NCI-H146 treated with DMSO at 0.1 percent for 48 hours (cell line): ENCODE measurements around the gene SPRN.
A peak's percentile ranks its signal among the peaks of the same experiment; 100 is the strongest.
"Not testable (repeated sequence)": the region's sequence is repeated elsewhere in the genome, so short reads cannot be mapped to it uniquely, and the experiment has no call there.

Source experiments
- DNase-seq: peaks from one replicate; lab custom pipeline; 2025; ENCODE audit not compliant: unreplicated experiment; lab: John Stamatoyannopoulos, UW

The SPRN gene

DNA sequence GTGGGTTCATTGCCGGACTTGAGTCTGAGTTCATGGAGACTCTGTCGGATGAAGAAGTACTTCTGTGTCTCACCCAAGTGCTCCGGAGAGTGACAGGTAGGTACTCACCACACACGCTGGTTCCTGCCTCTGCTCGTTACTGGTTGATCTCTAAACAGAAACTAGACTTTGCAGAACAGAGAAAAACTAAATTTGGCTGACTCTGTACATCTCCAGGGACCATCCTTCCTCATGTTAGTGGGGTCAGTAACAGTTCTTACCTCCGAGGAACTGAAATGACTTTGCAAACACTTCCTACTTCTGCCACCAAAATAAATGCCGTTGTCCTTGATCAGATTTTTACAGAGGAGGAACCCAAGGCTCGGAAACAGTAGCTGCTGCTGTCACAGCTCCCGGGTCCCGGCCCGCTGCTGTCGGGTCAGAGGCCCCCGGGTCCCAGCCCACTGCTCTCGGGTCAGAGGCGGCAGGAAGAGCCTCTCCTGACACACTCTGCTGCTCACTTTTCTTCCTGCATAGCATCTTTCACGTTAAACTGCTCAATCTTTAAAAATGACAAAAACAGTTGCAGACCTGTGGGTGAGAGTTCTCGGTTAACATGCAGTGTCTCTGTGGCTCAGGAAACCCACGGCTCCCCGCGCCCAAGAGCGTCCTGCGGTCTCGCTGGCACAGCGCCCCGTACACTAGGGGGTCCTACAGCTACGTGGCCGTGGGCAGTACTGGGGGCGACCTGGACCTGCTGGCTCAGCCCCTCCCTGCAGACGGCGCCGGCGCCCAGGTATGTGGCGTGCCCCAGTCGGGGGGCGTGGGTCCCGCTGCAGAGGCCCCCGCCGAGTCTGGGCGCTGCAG, 35.2 kb downstream of the SPRN start:
- DNase-seq: no peak

DNA sequence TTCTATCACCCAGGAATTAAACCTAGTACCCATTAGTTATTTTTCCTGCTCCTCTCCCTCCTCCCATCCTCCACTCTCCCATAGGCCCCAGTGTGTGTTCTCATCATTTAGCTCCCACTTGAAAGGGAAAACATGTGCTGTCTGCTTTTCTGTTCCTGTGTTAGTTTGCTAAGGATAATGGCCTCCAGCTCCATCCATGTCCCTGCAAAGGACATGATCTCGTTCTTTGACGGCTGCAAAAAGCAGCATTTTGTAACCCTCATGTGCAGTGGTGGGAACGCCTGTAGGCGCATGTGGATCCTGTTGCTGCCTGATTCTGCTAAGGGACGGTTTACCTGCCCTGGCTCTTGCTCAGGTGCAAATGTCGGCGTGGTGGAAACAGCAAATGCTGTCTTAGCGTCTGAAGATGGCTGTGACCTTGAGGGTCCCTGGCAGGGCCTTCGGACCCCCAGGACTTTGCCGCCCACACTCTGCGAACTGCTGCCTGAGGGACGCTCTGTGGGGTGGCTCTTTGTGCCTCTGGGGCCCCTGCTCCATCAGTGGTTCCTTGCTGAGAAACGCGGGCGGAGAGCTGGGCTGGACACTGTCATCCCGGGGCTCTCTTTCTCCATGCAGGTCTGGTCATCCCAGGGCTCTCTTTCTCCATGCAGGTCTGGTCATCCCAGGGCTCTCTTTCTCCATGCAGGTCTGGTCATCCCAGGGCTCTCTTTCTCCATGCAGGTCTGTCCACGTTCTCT, 36.0 kb downstream of the SPRN start:
- DNase-seq: no peak

DNA sequence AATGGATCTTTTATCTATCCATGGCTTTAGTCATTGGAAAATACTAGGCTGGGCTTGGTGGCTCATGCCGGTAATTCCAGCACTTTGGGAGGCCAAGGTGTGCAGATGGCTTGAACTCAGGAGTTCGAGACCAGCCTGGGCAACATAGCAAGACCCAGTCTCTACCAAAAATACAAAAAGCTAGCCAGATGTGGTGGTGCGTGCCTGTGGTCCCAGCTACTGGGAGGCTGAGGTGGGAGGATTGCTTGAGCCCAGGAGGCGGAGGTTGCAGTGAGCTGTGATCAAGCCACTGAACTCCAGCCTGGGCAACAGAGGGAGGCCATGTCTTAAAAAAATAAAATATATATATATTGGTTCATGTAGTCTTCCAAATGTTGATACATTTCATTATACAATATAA, 37.5 kb downstream of the SPRN start:
- not testable (repeated sequence) for DNase-seq

DNA sequence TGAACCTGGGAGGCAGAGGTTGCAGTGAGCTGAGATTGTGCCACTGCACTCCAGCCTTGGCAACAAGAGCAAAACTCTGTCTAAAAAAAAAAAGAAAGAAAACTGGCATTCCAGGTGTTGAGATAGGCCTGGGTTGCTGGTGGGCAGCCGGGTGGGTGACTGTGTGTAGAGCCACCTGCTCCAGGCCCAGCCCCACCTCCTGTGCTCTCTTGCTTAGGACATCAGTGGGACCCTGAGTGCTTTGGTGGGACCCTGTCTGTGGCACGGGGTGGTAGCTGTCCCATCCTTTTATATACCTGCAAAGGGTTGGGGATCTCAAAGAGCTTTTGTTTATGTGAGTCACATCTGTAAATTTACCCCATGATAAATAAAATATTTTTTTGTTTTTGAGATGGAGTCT, 39.2 kb downstream of the SPRN start:
- no peak for DNase-seq

DNA sequence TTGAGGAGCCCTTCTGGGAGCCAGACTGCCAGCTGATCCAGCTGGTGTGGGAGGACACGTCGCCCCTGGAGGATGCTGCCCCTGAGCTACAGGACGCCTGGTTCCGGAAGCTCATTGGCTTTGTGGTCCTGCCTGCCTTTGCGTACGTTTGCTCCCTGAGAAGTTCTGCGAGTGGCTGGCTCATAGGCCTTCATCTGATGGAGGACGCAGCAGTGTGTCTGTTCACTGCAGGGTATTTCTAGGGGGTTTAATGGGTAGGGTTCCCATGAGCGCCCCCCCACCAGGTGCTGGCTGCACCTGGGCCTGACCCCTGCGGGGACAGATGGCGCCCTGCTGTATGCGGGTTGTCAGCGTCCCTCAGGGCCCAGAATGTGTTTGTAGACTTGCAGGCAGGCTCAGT, 40.4 kb downstream of the SPRN start:
- no peak for DNase-seq

DNA sequence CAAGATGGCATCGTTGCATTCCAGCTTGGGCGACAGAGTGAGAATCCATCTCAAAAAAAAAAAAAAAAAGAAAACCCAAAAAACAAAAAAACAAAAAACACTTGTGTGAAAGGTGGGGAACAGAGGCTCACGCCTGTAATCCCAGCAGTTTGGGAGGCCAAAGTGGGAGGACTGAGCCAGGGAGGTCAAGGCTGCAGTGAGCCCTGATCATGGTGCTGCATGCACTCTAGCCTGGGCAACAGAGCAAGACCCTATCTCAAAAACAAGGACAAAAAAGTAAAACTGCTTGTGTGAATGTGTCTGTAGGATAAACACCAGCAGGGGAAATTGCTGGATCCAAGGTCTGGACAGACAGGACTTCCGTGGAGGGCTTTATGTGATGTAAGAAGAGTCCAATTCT, 40.9 kb downstream of the SPRN start:
- DNase-seq: no peak

DNA sequence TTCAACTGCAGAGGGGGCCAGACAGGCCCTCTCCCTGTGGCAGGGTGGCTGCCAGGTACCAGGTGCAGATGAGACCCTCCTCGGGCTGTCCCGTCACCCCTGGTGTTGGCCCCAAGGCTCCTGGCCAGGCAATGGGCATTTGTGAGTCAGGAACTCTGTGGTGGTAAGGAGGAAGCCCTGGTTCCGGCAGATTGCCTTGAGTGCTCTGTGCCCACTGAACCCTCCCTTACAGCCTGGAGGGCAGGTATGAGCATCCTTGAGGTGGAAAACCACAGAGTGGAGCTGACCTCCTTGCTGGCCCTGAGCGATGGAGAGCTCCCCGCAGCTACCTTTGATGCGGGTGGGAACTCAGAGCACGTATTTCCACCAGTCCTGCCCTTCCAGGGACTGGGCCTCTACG, 43.4 kb downstream of the SPRN start:
- DNase-seq: no peak

DNA sequence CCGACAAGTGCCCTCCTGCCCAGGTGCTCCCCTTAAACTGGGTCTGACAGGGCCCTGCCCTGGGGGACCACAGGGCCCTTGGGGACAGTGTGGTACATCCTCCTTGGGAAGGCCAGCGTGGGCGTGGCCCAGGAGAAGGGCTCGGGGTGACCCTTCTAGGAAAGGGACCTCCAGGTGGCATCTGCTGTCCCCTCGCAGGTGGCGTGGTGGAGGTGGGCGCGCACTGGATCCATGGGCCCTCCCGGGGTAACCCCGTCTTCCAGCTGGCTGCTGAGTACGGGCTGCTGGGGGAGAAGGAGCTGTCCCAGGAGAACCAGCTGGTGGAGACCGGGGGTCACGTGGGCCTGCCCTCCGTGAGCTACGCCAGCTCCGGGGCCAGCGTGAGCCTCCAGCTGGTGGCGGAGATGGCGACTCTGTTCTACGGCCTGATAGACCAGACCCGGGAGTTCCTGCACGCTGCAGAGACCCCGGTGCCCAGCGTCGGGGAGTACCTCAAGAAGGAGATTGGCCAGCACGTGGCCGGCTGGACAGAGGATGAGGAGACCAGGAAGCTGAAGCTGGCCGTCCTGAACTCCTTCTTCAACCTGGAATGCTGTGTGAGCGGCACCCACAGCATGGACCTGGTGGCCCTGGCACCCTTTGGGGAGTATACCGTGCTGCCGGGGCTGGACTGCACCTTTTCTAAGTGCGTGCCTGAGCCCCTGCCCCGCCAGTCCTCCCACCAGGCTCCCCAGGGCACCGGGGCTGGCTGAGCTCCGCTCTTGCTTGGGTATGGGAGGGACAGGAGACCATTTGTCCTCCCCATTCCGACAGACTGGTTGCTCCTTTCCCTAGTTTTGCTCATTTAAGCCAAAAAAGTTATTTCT, 44.4 kb downstream of the SPRN start:
- DNase-seq: no peak

DNA sequence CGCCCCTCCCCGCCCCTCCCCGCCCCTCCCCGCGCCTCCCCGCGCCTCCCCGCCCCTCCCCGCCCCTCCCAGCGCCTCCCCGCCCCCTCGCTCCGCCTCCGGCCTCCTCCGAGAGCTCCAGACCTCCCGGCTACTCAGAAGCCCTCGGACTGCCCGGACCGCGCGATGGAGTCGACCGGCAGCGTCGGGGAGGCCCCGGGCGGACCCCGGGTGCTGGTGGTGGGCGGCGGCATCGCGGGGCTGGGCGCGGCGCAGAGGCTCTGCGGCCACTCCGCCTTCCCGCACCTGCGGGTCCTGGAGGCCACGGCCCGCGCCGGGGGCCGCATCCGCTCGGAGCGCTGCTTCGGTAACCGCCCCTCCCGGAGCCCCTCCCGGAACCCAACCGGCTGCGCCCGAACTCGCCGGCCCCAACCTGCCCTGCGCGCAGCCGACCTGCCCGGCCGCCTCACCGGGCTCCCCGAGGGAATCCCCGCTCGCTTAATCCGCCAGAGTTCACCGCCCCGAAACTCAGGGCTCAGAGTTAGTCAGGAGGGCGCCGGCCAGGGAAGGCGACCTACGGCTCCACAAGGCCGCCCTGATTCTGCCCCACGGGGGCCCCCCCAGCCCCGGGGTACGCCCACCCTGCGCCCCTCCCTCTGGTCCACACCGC, 45.1 kb downstream of the SPRN start, which contains the start of gene PAOX:
Gene PAOX (plus strand): TSS at position 111 of the 649 bp plus-strand sequence. CDS start 55 bp downstream, at position 166.
- DNase-seq: no peak

DNA sequence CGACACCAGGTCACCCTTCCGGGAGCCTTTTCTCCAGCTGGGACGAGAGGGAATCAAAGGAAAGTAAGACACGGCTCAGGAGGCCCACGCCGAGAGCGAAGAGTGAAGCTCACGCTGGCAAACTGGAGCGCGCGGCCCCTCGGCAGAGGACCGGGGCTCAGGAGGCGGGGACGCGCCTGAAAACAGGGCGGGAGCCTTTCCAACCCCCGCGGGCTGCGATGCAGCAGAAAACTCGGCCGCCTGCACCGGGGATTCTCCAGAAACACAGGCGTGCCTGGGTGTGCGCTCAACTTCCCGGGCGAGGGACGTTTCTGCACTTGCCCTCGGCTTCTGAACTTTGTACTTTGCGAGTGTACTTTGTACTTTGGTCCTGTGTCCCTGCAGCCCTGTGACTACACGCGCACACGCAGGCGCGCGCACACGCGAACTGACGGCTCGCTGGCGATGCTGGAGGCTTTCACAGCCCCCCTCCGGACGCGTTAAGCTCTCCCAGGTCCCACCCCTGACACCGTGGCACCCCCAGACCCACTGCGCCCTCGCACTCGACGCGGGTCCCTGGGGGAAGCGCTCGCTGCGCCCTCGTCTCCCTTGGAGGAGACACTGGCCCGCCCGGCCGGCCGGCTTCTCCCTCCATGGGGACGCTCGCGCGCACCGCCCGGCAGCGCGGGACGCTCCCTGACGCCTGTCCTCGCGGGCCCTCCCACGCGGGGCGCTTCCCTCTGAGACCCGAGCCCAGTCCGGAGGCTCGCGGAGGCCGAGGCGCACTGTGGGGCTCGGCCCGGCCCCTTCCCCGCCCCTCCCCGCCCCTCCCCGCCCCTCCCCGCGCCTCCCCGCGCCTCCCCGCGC, 46.0 kb downstream of the SPRN start:
- no peak for DNase-seq

DNA sequence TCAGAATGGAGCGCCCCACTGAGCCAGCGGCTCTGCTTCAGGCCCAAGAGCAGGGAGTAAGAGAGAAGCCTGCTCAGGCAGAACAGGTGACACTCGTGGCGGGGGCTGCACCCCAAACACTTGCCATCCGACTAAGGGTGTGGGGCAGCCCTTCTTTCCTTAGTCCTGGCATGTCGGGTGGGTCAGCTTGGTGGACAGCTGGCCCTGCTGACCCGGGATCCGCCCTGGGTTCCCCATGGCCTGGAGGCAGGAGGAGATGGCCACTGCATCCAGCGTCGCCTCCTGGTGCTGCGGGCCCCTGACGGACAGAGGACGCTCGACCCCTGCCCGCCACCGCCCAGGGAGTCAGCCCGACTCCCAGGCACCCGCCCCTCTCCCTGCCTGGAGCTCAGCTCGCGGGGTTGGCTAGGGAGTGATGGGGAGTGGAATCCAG, 46.6 kb downstream of the SPRN start:
- DNase-seq: no peak

DNA sequence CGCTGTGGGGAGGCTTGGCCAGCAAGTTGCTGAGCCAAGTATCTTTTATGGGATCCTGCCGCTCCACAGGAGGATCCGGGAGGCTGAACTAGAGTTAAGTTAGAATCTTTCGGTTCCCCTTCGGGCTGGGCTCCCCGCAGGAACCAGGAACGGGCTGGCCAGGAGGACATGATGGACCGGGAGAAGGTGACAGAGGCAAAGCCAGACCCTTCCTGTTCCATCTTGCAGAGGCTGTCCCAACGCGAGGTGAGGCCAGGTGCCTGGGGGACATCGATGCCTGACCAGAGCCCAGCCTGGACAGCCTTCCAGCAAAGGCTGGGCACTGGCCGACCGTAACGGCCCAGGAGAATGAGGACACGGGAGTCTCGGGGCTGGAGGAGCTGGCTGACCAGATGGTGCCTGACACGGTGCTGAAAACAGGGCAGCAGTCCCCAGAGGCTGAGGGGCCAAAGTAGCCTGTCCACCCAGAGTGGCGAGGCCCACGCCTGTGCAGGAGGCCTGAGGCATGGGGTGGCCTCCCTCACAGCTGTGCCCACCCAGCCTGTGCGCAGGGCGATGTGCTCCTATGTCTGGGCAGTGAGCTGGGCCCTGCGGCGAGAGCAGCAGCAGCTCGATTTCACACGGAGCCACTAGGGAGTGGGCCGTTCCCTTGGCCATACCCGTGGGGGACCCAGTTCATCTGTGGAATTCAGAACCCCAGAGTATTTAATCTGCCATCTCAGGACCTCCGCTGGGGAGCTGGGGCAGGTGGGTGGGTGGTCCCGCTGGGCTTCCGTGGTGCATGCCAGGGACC, 47.2 kb downstream of the SPRN start:
- no peak for DNase-seq

DNA sequence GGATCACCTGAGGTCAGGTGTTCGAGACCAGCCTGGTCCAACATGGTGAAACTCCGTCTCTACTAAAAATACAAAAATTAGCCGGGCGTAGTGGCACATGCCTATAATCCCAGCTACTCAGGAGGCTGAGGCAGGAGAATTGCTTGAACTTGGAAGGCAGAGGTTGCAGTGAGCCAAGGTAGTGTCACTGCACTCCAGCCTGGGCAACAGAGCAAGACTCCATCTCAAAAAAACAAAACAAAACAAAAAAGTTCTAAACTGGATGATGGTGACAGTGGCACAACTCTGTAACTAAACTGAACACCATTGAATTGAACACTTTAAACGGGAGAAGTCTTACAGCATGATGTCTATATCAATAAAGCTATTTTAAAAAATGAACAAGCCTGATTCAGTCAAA, 48.2 kb downstream of the SPRN start:
- DNase-seq: not testable (repeated sequence)

DNA sequence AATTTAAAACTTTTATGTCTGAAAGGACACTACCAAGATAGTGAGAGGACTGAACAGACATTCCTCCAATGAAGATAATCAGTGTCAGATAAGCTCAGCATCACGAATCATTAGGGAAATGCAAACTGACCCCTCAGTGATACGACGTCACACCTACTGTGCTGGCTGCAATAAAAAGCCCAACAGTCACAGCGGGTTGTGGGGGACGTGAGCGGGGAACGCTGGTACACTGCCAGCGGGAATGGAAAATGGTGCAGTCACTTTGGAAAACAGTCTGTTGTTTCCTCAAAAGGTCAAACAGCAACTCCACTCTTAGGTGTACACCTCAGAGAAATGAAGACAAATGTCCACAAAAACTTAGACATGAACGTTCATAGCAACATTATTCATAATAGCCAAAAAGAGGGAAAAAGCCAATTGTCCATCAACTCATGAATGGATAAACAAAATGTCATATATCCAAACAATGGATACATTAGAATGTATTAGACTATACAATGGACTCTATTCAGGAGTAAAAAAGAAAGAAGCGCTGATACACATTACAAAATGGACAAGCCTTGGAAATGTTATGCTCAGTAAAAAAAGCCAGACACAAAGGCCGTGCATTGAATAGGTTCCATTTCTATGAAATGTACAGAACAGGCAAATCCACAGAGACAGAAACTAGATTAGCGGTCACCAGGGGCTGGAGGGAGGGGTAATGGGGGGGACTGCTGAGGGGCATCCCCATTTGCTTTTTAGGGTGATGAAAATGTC, 48.9 kb downstream of the SPRN start:
- DNase-seq: no peak

DNA sequence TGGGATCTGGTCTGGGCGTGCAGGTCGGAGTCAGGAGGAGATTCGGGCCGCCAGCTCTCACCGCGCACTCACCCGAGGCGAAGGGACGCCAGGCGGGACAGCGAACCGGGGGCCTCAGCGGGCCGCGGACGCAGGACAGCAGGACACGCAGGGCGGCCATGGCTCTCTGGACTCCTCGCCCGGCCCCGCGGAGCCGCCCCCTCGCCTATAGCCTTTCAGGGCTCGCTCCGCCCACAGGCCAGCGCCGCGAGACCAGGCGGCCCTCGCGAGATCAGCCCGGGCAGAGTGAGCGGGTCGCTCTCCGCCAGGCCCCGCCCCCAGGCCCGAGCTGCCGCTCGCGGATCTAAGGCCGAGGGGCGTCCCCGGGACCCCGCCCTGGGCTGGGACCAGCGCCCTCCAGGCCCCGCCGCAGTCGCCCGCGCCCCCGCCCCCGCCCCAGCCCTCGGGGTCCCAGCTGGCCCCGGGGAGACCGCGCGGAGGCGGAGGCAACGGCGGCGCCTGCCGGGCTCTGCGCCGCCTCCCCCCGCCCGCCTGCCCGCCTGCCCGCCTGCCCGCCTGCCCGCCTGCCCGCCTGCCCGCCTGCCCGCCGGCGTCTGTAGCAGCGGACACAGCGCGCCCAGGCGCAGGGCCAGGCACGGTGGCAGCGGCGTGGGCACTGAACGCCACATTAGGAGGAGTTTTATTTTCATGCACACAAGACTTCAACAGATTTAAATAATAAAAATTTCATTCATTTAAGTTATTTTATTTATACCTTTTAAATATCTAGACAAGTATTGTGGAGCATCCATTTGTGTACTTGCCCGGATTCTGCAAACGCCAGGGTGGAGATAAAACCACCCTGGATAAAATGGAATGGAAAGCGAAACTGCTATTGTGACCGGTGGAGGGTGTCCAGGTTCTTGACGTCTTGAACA, 51.0 kb downstream of the SPRN start, which contains the start of gene ECHS1:
Gene ECHS1 (minus strand): TSS at position 181 of the 917 bp plus-strand sequence. CDS start 21 bp downstream, at position 160.
- DNase-seq: peak; percentile 76

DNA sequence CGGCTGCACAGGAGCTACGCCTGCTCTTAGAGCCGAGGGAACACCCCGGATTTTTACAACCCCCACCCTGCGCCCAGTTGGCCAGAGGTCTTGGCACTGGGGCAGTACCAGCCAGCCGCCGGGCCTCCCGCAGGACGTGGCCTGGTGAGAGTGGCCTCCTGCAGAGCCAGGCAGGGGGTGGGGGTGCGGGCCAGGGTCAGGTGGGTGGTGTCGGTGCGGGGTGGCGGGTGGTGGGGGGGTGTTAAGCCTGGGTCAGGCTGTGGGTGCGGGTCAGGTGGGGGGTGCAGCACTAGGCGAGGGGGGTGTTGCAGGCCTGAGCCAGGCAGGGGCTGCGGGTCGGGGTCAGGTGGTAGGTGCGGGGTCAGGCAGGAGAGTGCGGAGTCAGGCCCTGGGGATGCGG, 51.9 kb downstream of the SPRN start:
- DNase-seq: no peak
